Subcutaneous adipose tissue (tissue), 4 donors: ENCODE results near the gene DDX31. TPM values are rescaled to one million over a fixed set of nuclear protein-coding genes. Genes with fewer than 3 reads are reported as not detected.

Experiments used
- CTCF ChIP-seq: fragments of 450-650 bp; IDR thresholded peaks from one replicate; pipeline ENCODE4 v1.5.1; 2016; ENCODE audit warnings: low read depth, mild to moderate bottlenecking, control low read depth, antibody characterized with exemption, moderate library complexity
- total RNA-seq, 4 donors: library from RNA; depleted of rRNA; stranded (reverse); fragments of >200 nt; gene quantifications; one replicate each; pipeline ENCODE4 v1.1.0, GENCODE V29; 2016

The DDX31 gene
- total RNA-seq, 4 donors from 2014 or later = 8.5 to 15.7 (median 10.8) TPM

DNA sequence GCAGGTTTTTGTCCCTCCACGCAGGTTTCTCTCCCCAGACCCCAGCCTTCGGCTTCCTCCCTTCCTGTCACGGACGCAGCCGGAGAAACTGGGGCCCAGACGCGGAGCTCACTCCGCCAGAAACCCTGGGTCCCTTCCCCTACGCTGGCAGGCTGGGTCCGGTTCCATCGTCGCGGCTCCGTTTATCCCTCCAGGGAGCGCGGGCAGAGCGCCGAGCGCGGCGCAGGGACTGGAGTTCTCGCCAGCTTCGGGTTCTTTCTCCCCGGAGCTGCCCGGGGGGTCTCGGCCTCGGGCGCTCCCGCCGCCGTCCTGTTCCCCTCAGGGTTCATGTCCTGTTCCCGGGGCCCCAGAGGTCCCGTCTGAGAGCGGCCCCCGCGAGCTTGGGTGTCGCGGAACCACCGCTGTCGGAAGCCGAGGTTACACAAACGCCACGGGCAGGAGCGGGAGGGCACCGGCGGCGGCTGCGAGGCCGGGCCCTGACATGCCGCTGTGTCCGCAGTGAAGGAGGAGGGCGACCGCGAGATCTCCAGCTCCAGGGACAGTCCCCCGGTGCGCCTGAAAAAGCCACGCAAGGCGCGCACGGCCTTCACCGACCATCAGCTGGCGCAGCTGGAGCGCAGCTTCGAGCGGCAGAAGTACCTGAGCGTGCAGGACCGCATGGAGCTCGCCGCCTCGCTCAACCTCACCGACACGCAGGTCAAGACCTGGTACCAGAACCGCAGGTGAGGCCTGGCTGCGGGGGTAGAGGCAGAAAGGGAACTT lies 82.8 kb downstream of the DDX31 start:
- TF ChIP-seq CTCF = no peak

GRCh38 chr9:132585954-132586829 lies 83.6 kb downstream of the DDX31 start:
- TF ChIP-seq CTCF = no peak

DNA sequence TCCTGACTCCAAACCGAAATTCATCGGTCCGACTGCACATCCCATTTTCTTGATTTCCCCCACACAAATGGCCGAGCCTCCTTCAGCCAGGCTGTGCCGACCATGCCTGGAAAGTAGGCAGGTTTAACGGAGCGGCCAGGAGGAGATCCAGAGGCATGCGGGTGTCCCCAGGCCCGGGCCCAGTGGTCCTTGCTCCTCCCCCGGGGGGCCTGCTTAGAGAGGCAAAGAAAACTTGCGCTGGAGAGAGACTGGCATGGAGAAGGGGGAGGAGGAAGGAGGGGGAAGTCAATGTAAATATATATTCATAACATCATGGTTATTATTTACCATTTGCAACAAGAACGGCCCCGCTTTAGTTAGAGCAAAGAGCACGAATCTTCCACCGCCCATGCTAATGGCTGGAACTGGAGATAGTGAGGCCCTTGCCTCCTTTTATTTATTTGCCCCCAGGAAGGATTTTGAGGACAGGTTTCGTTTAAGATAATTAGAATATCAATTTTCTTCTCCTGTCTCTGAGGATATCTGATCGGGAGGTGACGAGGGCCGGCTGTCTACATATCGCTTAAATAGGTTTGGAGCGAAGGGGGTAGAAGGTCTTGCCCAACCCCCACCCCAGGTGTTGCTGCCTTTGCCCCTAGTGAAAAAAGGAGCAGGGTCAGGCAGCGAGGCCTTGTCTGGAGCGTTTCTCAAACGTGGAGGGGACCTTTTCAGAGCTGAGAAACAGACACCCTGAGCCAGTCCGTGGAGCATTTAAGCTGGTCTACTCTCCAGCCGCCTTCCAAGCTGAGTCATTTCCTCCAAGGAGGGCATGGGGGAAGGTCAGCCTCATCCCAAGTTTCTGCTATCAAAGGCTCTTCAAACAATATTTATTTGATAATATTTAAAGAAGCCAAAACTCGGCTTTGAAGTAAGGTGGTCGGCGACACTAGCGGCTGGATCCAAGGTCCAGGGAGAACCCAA lies 84.9 kb downstream of the DDX31 start:
- no peak for TF ChIP-seq CTCF

DNA sequence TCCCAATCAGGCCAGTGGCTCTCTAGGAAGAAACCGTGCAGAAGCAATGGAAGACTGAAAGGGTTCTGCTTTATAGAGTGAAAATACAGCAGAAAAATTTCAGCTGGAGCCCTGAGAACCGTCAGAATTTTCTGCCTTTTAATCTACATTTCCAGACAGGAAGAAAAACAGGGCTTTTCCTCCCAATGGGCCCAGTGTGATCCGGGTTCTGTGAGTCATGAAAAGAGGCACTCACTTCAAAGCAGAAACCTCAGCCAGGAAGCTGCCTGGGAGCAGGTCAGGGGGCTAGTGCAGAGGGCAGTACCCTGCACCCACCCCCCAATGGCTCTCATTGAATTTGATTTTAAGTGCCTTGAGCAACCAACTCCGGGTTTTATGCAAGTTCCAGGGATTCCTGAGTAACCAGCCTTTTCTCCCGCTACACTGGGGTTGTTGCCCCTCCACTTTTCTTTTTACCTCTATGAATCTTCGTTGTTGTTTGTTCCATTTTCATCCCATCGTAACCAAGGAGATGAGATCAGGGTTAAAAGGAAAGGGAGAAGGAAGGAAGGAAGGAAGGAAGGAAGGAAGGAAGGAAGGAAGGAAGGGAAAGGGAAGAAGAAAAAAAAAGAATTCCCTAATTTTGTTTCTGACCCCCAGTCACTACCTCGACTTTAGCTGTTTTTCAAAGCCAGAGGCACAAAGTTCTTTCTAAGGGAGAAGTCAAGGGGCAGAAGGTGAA lies 86.0 kb downstream of the DDX31 start:
- TF ChIP-seq CTCF = no peak

DNA sequence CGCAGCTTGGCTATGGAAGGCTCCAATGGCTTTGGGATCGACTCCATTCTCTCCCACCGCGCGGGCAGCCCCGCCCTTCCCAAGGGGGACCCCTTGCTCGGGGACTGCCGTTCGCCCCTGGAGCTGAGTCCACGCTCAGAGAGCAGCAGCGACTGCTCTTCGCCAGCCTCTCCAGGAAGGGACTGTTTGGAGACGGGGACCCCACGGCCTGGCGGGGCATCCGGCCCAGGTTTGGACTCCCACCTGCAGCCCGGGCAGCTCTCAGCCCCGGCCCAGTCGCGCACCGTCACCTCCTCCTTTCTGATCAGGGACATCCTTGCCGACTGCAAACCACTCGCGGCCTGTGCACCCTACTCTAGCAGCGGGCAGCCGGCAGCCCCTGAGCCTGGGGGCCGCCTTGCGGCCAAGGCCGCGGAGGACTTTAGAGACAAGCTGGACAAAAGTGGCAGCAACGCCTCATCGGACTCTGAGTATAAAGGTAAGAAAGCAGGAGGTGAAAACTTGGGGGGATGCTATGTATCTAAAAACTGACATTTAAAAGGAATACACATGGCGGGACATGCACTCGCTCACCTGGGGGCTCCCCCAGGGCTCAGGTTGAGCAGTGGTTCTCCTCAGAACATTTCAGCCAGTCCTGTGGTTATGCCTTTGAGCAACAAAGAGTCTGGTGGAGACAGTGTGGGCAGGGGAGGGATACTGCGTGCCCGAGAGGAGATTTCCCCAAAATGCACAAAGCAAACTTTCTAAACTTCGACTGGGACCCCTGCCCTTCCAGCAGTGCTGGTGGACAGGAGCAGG lies 86.8 kb downstream of the DDX31 start:
- no peak for TF ChIP-seq CTCF

DNA sequence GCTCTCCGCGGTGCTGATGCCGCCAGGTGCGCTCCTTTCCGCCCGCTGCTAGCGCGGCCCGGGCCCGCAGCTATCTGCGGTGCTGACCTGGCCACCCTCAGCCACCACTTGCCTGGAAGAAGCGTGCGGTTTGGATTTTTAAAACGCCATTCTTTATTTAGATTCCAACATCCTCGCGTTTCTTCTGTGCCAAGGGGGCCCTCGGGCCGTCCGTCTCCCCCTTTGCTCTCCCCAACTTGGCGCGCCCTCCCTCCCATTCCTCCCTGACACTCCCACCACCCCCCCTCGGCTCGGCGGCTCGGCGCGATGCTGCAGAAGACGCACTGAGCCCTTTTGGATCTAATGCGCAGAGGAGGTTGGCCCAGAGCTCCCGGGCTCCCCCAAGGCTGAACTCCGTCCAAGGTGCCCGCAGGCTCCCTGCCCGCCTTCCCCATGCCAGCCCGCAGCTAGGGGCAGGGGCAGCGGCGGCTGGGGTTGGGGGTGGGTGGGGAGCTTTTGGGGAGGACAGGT lies 87.5 kb downstream of the DDX31 start, which contains the start of gene BARHL1:
Gene BARHL1 (plus strand): TSS at position 331 of the 510 bp plus-strand sequence. CDS start 192 bp downstream, outside the sequence.
- no peak for TF ChIP-seq CTCF
